B cell (primary cell): Measurements from ENCODE around the gene GNAS. TPM values are rescaled to one million over a fixed set of nuclear protein-coding genes. Genes with fewer than 3 reads are reported as not detected.

Experiments used
- ATAC-seq: fragments of 200-7000 bp; cut with Tn5 transposase; one replicate; pipeline ENCODE4 v1.10.0; 2021; ENCODE audit warnings: low read depth, mild to moderate bottlenecking, moderate number of reproducible peaks, moderate library complexity
- CTCF ChIA-PET: fragments of 350-600 bp; sonication (Branson Sonifier 250); formaldehyde crosslinking; loops from one replicate; lab custom pipeline; 2021; ENCODE audit warnings: antibody characterized with exemption, inconsistent platforms; lab: Charles Lee
- POLR2A ChIA-PET: fragments of 350-600 bp; sonication (Branson Sonifier 250); formaldehyde crosslinking; loops from one replicate; lab custom pipeline; 2021; ENCODE audit warnings: antibody characterized with exemption; lab: Charles Lee
- DNase-seq: peaks from one replicate; pipeline ENCODE4 v3.0.0; 2013
- H2AFZ ChIP-seq: 2 replicates; pipeline ENCODE4 v1.6.1; 2012; ENCODE audit warnings: mild to moderate bottlenecking, low read depth, low read length; ENCODE audit not compliant: insufficient read depth, poor library complexity, severe bottlenecking
- H3K27ac ChIP-seq, 2 donors: 1 replicate in 1 of 2; 2 replicates in 1 of 2; pipeline ENCODE4 v1.5.1; 2012 to 2013; ENCODE audit warnings: low read length in 2 of 2, mild to moderate bottlenecking in 2 of 2, moderate library complexity in 1 of 2
- H3K27me3 ChIP-seq, 4 experiments: fragments of 200-600 bp in 1 of 4; sonication (generic) in 1 of 4; replicated peaks in 1 of 4; 1 replicate in 2 of 4; 2 replicates in 2 of 4; pipeline versions ENCODE4 v1.6.1 to v1.7.0; 2013 to 2016; ENCODE audit warnings: low read length in 3 of 4, mild to moderate bottlenecking in 2 of 4, mixed read lengths in 1 of 4, moderate library complexity in 1 of 4; ENCODE audit not compliant: insufficient read depth in 4 of 4, control insufficient read depth in 3 of 4; ENCODE audit errors: control extremely low read depth in 1 of 4
- H3K36me3 ChIP-seq, 2 experiments: replicated peaks in 1 of 2; 1 replicate in 1 of 2; 2 replicates in 1 of 2; pipeline versions ENCODE4 v1.6.1 to v1.7.1; 2013; ENCODE audit warnings: low read length in 1 of 2; ENCODE audit not compliant: insufficient read depth in 2 of 2, control insufficient read depth in 1 of 2; ENCODE audit errors: control extremely low read depth in 1 of 2, extremely low read depth in 1 of 2
- H3K4me1 ChIP-seq, 2 donors: fragments of 200-600 bp in 1 of 2; sonication (generic) in 1 of 2; 1 replicate in 1 of 2; 2 replicates in 1 of 2; pipeline versions ENCODE4 v1.5.1 to v1.6.1; 2013 to 2017; ENCODE audit warnings: low read length in 2 of 2; ENCODE audit not compliant: control insufficient read depth in 2 of 2, insufficient read depth in 2 of 2
- H3K4me2 ChIP-seq: replicated peaks from 2 replicates; pipeline ENCODE3; 2012; ENCODE audit warnings: mild to moderate bottlenecking, low read depth, low read length; ENCODE audit not compliant: poor library complexity, severe bottlenecking
- H3K4me3 ChIP-seq, 5 experiments: fragments of 200-600 bp in 1 of 5; sonication (generic) in 1 of 5; 1 replicate in 3 of 5; 2 replicates in 2 of 5; pipeline versions ENCODE4 v1.5.1 to v1.7.0; 2011 to 2016; ENCODE audit warnings: low read length in 4 of 5, mild to moderate bottlenecking in 4 of 5, low read depth in 2 of 5, control low read depth in 1 of 5, moderate library complexity in 1 of 5; ENCODE audit not compliant: insufficient read depth in 1 of 5; ENCODE audit errors: control extremely low read depth in 1 of 5, extremely low read depth in 1 of 5
- H3K79me2 ChIP-seq: fragments of 200-600 bp; sonication (generic); one replicate; pipeline ENCODE4 v1.6.0; 2016; ENCODE audit warnings: low read length; ENCODE audit not compliant: control insufficient read depth, insufficient read depth
- H3K9ac ChIP-seq: fragments of 200-600 bp; sonication (generic); 2 replicates; pipeline ENCODE4 v1.6.1; 2017; ENCODE audit warnings: mild to moderate bottlenecking, low read length, moderate library complexity
- H3K9me3 ChIP-seq, 3 donors: one replicate each; pipeline versions ENCODE4 v1.6.1 to v1.7.1; 2013; ENCODE audit warnings: low read length in 2 of 3; ENCODE audit not compliant: control insufficient read depth in 2 of 3, insufficient read depth in 1 of 3; ENCODE audit errors: control extremely low read depth in 1 of 3
- H4K20me1 ChIP-seq: 2 replicates; pipeline ENCODE4 v1.6.0; 2012; ENCODE audit warnings: mild to moderate bottlenecking, low read length; ENCODE audit not compliant: insufficient read depth, control insufficient read depth, poor library complexity, severe bottlenecking
- H3K27ac Mint-ChIP-seq: one replicate; pipeline ENCODE4 v1.8.0; 2021; ENCODE audit warnings: mixed read lengths
- H3K27me3 Mint-ChIP-seq: one replicate; pipeline ENCODE4 v1.8.0; 2021; ENCODE audit warnings: mixed read lengths
- H3K4me1 Mint-ChIP-seq: one replicate; pipeline ENCODE4 v1.8.0; 2021; ENCODE audit warnings: mixed read lengths
- H3K4me3 Mint-ChIP-seq: one replicate; pipeline ENCODE4 v1.8.0; 2021; ENCODE audit warnings: mixed read lengths
- H3K9me3 Mint-ChIP-seq: one replicate; pipeline ENCODE4 v1.8.0; 2022; ENCODE audit warnings: mixed read lengths; ENCODE audit not compliant: insufficient read depth
- EZH2 ChIP-seq: IDR thresholded peaks from 2 replicates; pipeline ENCODE4 v1.6.1; 2012; ENCODE audit warnings: borderline replicate concordance, low read depth, mild to moderate bottlenecking, moderate library complexity, low read length; ENCODE audit not compliant: insufficient read depth, poor library complexity, severe bottlenecking
- WGBS: methylation state at CpG from one replicate; pipeline ENCODE4 v1.1.5; 2013; ENCODE audit warnings: missing lambda C conversion rate; ENCODE audit not compliant: insufficient coverage; 5-methylcytosine and 5-hydroxymethylcytosine counted together
- intact Hi-C: fragments of 100-400 bp; cut with micrococcal nuclease; formaldehyde crosslinking; loops from one replicate; pipeline ENCODE4 v1.10.0; 2022
- polyA plus RNA-seq: library from polyadenylated mRNA; depleted of rRNA; stranded (reverse); fragments of >200 nt; gene quantifications from 2 replicates; pipeline ENCODE4 v1.2.3, GENCODE V29; 2012
- total RNA-seq, 2 donors: library from RNA; stranded (reverse); fragments of 120-200 nt in 1 of 2; gene quantifications; 1 replicate in 1 of 2; 2 replicates in 1 of 2; pipeline versions ENCODE4 v1.2.3 to v1.2.4, GENCODE V29; 2013 to 2022
- TF ChIP-seq, protein P1 (sequence below): fragments of 200-600 bp; IDR thresholded peaks from one replicate; pipeline ENCODE4 v1.8.0; 2022; ENCODE audit warnings: antibody characterized with exemption, mild to moderate bottlenecking

Gene GNAS
- total and polyA plus RNA-seq, 2 donors (not counting 1 experiment from before 2014, with no cell fraction given), result 714 to 1,181 TPM

DNA sequence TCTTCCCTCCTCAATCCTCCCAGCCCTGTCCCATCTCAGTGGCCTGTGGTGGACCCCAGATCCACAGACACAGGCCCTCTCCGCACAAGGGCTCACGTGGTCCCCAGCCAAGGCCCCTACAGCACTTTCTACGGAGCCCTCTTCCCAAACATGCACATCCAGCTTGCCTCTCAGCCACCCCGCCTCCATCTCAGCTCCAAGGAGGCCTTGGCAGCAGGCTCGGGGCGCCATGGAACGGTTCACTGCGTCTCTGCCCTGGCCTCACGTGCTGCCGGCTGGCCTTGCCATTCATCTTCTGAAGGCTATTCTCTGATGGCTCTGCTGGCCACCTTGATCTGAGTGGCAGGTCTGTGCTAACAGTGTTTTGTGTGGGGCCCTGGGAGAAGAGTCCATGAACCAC, 34.8 kb upstream of the GNAS start:
- H3K27me3 ChIP-seq, result peaks cover 0 to 6% (median 0%) of the 10 kb centered on the region in 4 experiments
- no peaks in the 10 kb centered on the region for H3K4me1 ChIP-seq
- H3K79me2 ChIP-seq, result no peaks in the 10 kb centered on the region
- ChIA-PET POLR2A (no interaction called here), CTCF (no interaction called here)
- no peak overlapping the region for H3K27ac ChIP-seq
- DNase-seq, result no peak
- Mint-ChIP-seq H3K4me1 (no peaks in the 10 kb centered on the region), H3K9me3 (no peaks in the 10 kb centered on the region), H3K4me3 (no peak overlapping the region), H3K27ac (no peak overlapping the region), H3K27me3 (peaks cover 8% of the 10 kb centered on the region)
- H3K4me2 ChIP-seq, result no peak overlapping the region
- no peak for ATAC-seq
- no peak overlapping the region for H3K4me3 ChIP-seq
- H4K20me1 ChIP-seq, result no peaks in the 10 kb centered on the region
- H2AFZ ChIP-seq, result no peak overlapping the region
- TF ChIP-seq, protein P1, sequence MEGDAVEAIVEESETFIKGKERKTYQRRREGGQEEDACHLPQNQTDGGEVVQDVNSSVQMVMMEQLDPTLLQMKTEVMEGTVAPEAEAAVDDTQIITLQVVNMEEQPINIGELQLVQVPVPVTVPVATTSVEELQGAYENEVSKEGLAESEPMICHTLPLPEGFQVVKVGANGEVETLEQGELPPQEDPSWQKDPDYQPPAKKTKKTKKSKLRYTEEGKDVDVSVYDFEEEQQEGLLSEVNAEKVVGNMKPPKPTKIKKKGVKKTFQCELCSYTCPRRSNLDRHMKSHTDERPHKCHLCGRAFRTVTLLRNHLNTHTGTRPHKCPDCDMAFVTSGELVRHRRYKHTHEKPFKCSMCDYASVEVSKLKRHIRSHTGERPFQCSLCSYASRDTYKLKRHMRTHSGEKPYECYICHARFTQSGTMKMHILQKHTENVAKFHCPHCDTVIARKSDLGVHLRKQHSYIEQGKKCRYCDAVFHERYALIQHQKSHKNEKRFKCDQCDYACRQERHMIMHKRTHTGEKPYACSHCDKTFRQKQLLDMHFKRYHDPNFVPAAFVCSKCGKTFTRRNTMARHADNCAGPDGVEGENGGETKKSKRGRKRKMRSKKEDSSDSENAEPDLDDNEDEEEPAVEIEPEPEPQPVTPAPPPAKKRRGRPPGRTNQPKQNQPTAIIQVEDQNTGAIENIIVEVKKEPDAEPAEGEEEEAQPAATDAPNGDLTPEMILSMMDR, result no peak
- TF ChIP-seq EZH2, result no peak
- H3K9me3 ChIP-seq, result peaks cover 0 to 6% (median 0%) of the 10 kb centered on the region in 3 donors
- intact Hi-C loops, result no loop called here
- 91% methylated on average over 10 of the region's 10 CpGs for WGBS
- no peaks in the 10 kb centered on the region for H3K36me3 ChIP-seq
- H3K9ac ChIP-seq, result no peak overlapping the region

DNA sequence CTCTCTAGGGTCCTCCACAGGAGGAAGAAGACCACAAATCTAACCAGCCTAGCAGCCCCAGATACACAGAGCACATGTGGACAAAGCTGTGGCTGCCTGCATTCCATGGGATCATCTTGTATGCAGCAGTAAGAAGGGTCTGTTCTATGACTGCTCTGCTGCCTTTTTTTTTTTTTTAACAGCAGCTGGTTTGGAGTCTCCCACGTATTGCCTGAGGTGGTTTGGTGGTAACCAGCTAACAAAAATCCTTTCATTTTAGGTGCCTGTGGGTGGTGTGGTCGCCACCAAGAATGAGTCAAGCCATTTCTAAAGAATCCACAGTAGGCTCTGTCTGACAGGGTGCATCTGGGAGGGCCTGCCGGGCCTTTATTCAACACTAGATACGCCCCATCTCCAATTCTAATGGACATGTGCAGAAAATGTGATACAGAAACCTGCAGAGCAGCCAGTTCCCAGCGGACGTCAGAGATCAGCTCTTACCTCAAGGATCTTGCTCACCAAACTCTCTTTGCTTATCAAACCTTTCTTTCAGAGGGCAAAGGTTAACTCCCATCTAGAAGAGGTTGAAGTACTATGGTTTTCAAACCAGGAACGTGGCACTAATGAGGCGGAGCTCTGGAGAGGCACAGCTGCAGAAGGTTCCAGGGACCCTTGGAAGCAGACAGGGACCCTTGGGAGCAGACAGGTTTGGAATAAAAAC, 33.8 kb upstream of the GNAS start:
- CTCF ChIA-PET, result interaction anchor here (0.8 kb wide), 1 partner anchor 26 kb away, joined by 4 read pairs; no protein-coding TSS in a partner anchor
- intact Hi-C loops, result no loop called here
- H3K27ac ChIP-seq, result no peak overlapping the region
- DNase-seq, result no peak
- no peak overlapping the region for H3K4me2 ChIP-seq
- peaks cover 0 to 6% (median 0%) of the 10 kb centered on the region in 4 experiments for H3K27me3 ChIP-seq
- Mint-ChIP-seq H3K27ac (no peak overlapping the region), H3K27me3 (peaks cover 4% of the 10 kb centered on the region), H3K4me1 (no peaks in the 10 kb centered on the region), H3K9me3 (no peaks in the 10 kb centered on the region), H3K4me3 (no peak overlapping the region)
- no peak for ATAC-seq
- no peaks in the 10 kb centered on the region for H4K20me1 ChIP-seq
- WGBS, result 70% methylated on average over 4 of the region's 8 CpGs
- no peak overlapping the region for H2AFZ ChIP-seq
- TF ChIP-seq, protein P1, result no peak
- TF ChIP-seq EZH2, result no peak
- H3K4me1 ChIP-seq, result no peaks in the 10 kb centered on the region
- POLR2A ChIA-PET, result no interaction called here
- H3K36me3 ChIP-seq, result no peaks in the 10 kb centered on the region
- H3K4me3 ChIP-seq, result no peak overlapping the region
- H3K9me3 ChIP-seq, result peaks cover 0 to 6% (median 0%) of the 10 kb centered on the region in 3 donors
- no peaks in the 10 kb centered on the region for H3K79me2 ChIP-seq
- H3K9ac ChIP-seq, result no peak overlapping the region
